ENCODE results near the gene HLA-F. TPM values are rescaled to one million over a fixed set of nuclear protein-coding genes. Genes with fewer than 3 reads are reported as not detected.
A peak's percentile ranks its signal among the peaks of the same experiment; 100 is the strongest.

The HLA-F gene
- total and polyA plus RNA-seq, 7 experiments from 2014 or later: 348 to 678 (median 511) TPM

GRCh38 chr6:29727637-29728036, 4.4 kb downstream of the HLA-F start:
- peak overlapping the region; percentile 20 for H3K27ac ChIP-seq (ENCODE audit: low read depth, low read length)
- Mint-ChIP-seq H3K27me3 (no peaks in the 10 kb centered on the region), H3K4me1 (peaks cover 48 to 85% (median 70%) of the 10 kb centered on the region in 7 donors), H3K36me3 (peaks cover 0 to 45% (median 43%) of the 10 kb centered on the region in 5 donors), H3K9me3 (peaks cover 0 to 2% (median 0%) of the 10 kb centered on the region in 11 donors), H3K27ac (peak overlapping the region; percentile 10 to 93 (median 75)), H3K4me3 (peak overlapping the region in 8 of 10 donors; percentile 35 to 97 (median 95))
- H3K9me3 ChIP-seq (ENCODE audit: control insufficient read depth in 2 of 3, low read length in 3 of 3): no peaks in the 10 kb centered on the region
- DNase-seq (no peak), ATAC-seq (no peak)
- ChIA-PET CTCF (interaction anchor here (1.0 to 1.6 kb wide), 8 partner anchors 10 to 78 kb away, joined by 3 to 12 read pairs (median 4); no protein-coding TSS in a partner anchor), POLR2A (interaction anchor here (0.7 to 4.2 kb wide), 11 partner anchors 9 to 194 kb away, joined by 3 to 39 read pairs (median 5); no protein-coding TSS in a partner anchor)
- peaks cover 37 to 46% of the 10 kb centered on the region in 2 donors for H3K4me1 ChIP-seq (ENCODE audit: control insufficient read depth in 2 of 2, insufficient read depth in 2 of 2, low read length in 2 of 2)
- no peaks in the 10 kb centered on the region for H3K27me3 ChIP-seq (ENCODE audit: control insufficient read depth in 2 of 2, insufficient read depth in 2 of 2, low read length in 2 of 2)
- intact Hi-C loops (cut with micrococcal nuclease): no loop called here
- H3K4me3 ChIP-seq (ENCODE audit: low read length): no peak overlapping the region
- H3K36me3 ChIP-seq (ENCODE audit: control insufficient read depth in 2 of 3, insufficient read depth in 3 of 3, low read length in 3 of 3): peaks cover 31 to 43% (median 41%) of the 10 kb centered on the region in 3 experiments

- Histone ChIP-seq H3K4me3 (ENCODE audit: low read length) (no peak overlapping the region), H3K27me3 (ENCODE audit: control insufficient read depth in 2 of 2, insufficient read depth in 2 of 2, low read length in 2 of 2) (no peaks in the 10 kb centered on the region), H3K36me3 (ENCODE audit: control insufficient read depth in 2 of 3, insufficient read depth in 3 of 3, low read length in 3 of 3) (peaks cover 31 to 41% (median 41%) of the 10 kb centered on the region in 3 experiments), H3K27ac (ENCODE audit: low read depth, low read length) (peak overlapping the region; percentile 16), H3K9me3 (ENCODE audit: control insufficient read depth in 2 of 3, low read length in 3 of 3) (no peaks in the 10 kb centered on the region), H3K4me1 (ENCODE audit: control insufficient read depth in 2 of 2, insufficient read depth in 2 of 2, low read length in 2 of 2) (peaks cover 37 to 46% of the 10 kb centered on the region in 2 donors)
- CTCF ChIA-PET: interaction anchor here (1.1 to 1.6 kb wide), 6 partner anchors 9 to 79 kb away, joined by 3 to 12 read pairs (median 4); no protein-coding TSS in a partner anchor
- intact Hi-C loops (cut with micrococcal nuclease): no loop called here
- H3K4me1 Mint-ChIP-seq: peaks cover 48 to 85% (median 69%) of the 10 kb centered on the region in 7 donors
- ATAC-seq: no peak
- no peaks in the 10 kb centered on the region for H3K27me3 Mint-ChIP-seq
- peaks cover 0 to 2% (median 0%) of the 10 kb centered on the region in 11 donors for H3K9me3 Mint-ChIP-seq
- peak overlapping the region in 8 of 9 donors; percentile 28 to 93 (median 72) for H3K27ac Mint-ChIP-seq
- peaks cover 0 to 48% (median 39%) of the 10 kb centered on the region in 5 donors for H3K36me3 Mint-ChIP-seq
- POLR2A ChIA-PET: interaction anchor here (0.7 to 4.2 kb wide), 10 partner anchors 8 to 193 kb away, joined by 3 to 39 read pairs (median 6); no protein-coding TSS in a partner anchor
- H3K4me3 Mint-ChIP-seq: peak overlapping the region in 7 of 10 donors; percentile 7 to 95 (median 41)
- no peak for DNase-seq
Observed at GRCh38 chr6:29728173-29728874, 5.1 kb downstream of the HLA-F start.

GRCh38 chr6:29728875-29729270, 5.6 kb downstream of the HLA-F start:
- DNase-seq (no peak), ATAC-seq (no peak)
- POLR2A ChIA-PET: interaction anchor here (1.5 kb wide), 1 partner anchor 12 kb away, joined by 9 read pairs; no protein-coding TSS in a partner anchor
- H3K27ac Mint-ChIP-seq: peak overlapping the region in 8 of 9 donors; percentile 9 to 93 (median 72)
- H3K27me3 Mint-ChIP-seq: no peaks in the 10 kb centered on the region
- CTCF ChIA-PET: no interaction called here
- H3K9me3 ChIP-seq (ENCODE audit: control insufficient read depth in 2 of 3, low read length in 3 of 3): no peaks in the 10 kb centered on the region
- H3K4me3 Mint-ChIP-seq: peak overlapping the region in 3 of 10 donors; percentile 25 to 95 (median 37)
- H3K4me1 Mint-ChIP-seq: peaks cover 48 to 86% (median 72%) of the 10 kb centered on the region in 7 donors
- H3K36me3 Mint-ChIP-seq: peaks cover 0 to 47% (median 38%) of the 10 kb centered on the region in 5 donors
- peak overlapping the region; percentile 16 for H3K27ac ChIP-seq (ENCODE audit: low read depth, low read length)
- peaks cover 0 to 2% (median 0%) of the 10 kb centered on the region in 11 donors for H3K9me3 Mint-ChIP-seq
- peaks cover 37 to 46% of the 10 kb centered on the region in 2 donors for H3K4me1 ChIP-seq (ENCODE audit: control insufficient read depth in 2 of 2, insufficient read depth in 2 of 2, low read length in 2 of 2)
- peaks cover 31 to 41% (median 36%) of the 10 kb centered on the region in 3 experiments for H3K36me3 ChIP-seq (ENCODE audit: control insufficient read depth in 2 of 3, insufficient read depth in 3 of 3, low read length in 3 of 3)
- intact Hi-C loops (cut with micrococcal nuclease): no loop called here
- no peak overlapping the region for H3K4me3 ChIP-seq (ENCODE audit: low read length)
- H3K27me3 ChIP-seq (ENCODE audit: control insufficient read depth in 2 of 2, insufficient read depth in 2 of 2, low read length in 2 of 2): no peaks in the 10 kb centered on the region

GRCh38 chr6:29729774-29730328, 6.6 kb downstream of the HLA-F start:
- DNase-seq (no peak), ATAC-seq (no peak)
- Histone ChIP-seq H3K36me3 (ENCODE audit: control insufficient read depth in 2 of 3, insufficient read depth in 3 of 3, low read length in 3 of 3) (peaks cover 23 to 33% (median 26%) of the 10 kb centered on the region in 3 experiments), H3K9me3 (ENCODE audit: control insufficient read depth in 2 of 3, low read length in 3 of 3) (no peaks in the 10 kb centered on the region), H3K4me1 (ENCODE audit: control insufficient read depth in 2 of 2, insufficient read depth in 2 of 2, low read length in 2 of 2) (peaks cover 32 to 41% of the 10 kb centered on the region in 2 donors), H3K27ac (ENCODE audit: low read depth, low read length) (no peak overlapping the region), H3K27me3 (ENCODE audit: control insufficient read depth in 2 of 2, insufficient read depth in 2 of 2, low read length in 2 of 2) (no peaks in the 10 kb centered on the region), H3K4me3 (ENCODE audit: low read length) (no peak overlapping the region)
- H3K9me3 Mint-ChIP-seq: peaks cover 0 to 2% (median 0%) of the 10 kb centered on the region in 11 donors
- H3K27me3 Mint-ChIP-seq: no peaks in the 10 kb centered on the region
- ChIA-PET CTCF (interaction anchor here (0.6 kb wide), 1 partner anchor 88 kb away, joined by 3 read pairs; no protein-coding TSS in a partner anchor), POLR2A (interaction anchor here (4.8 to 5.3 kb wide), 2 partner anchors 20 to 21 kb away, joined by 26 to 33 read pairs; no protein-coding TSS in a partner anchor)
- H3K4me3 Mint-ChIP-seq: no peak overlapping the region
- H3K27ac Mint-ChIP-seq: peak overlapping the region in 7 of 9 donors; percentile 13 to 89 (median 68)
- intact Hi-C loops (cut with micrococcal nuclease): no loop called here
- peaks cover 51 to 89% (median 74%) of the 10 kb centered on the region in 7 donors for H3K4me1 Mint-ChIP-seq
- peaks cover 0 to 37% (median 29%) of the 10 kb centered on the region in 5 donors for H3K36me3 Mint-ChIP-seq

- peak overlapping the region; percentile 13 to 89 (median 68) for H3K27ac Mint-ChIP-seq
- H3K27me3 Mint-ChIP-seq: no peaks in the 10 kb centered on the region
- H3K4me1 Mint-ChIP-seq: peaks cover 48 to 86% (median 68%) of the 10 kb centered on the region in 7 donors
- H3K27me3 ChIP-seq (ENCODE audit: control insufficient read depth in 2 of 2, insufficient read depth in 2 of 2, low read length in 2 of 2): no peaks in the 10 kb centered on the region
- CTCF ChIA-PET: interaction anchor here (0.6 to 1.1 kb wide), 2 partner anchors 89 to 104 kb away, joined by 3 to 4 read pairs; no protein-coding TSS in a partner anchor
- peaks cover 0 to 32% (median 23%) of the 10 kb centered on the region in 5 donors for H3K36me3 Mint-ChIP-seq
- peak overlapping the region in 1 of 10 donors; percentile 45 for H3K4me3 Mint-ChIP-seq
- H3K27ac ChIP-seq (ENCODE audit: low read depth, low read length): peak overlapping the region; percentile 44
- H3K9me3 ChIP-seq (ENCODE audit: control insufficient read depth in 2 of 3, low read length in 3 of 3): no peaks in the 10 kb centered on the region
- POLR2A ChIA-PET: interaction anchor here (4.8 to 5.3 kb wide), 2 partner anchors 19 to 22 kb away, joined by 26 to 33 read pairs; no protein-coding TSS in a partner anchor
- no peak overlapping the region for H3K4me3 ChIP-seq (ENCODE audit: low read length)
- peak; percentile 30 for ATAC-seq
- H3K4me1 ChIP-seq (ENCODE audit: control insufficient read depth in 2 of 2, insufficient read depth in 2 of 2, low read length in 2 of 2): peaks cover 24 to 33% of the 10 kb centered on the region in 2 donors
- DNase-seq: no peak
- intact Hi-C loops (cut with micrococcal nuclease): no loop called here
- H3K9me3 Mint-ChIP-seq: peaks cover 0 to 2% (median 0%) of the 10 kb centered on the region in 11 donors
- H3K36me3 ChIP-seq (ENCODE audit: control insufficient read depth in 2 of 3, insufficient read depth in 3 of 3, low read length in 3 of 3): peaks cover 17 to 25% (median 18%) of the 10 kb centered on the region in 3 experiments
Observed at GRCh38 chr6:29730575-29731126, 7.4 kb downstream of the HLA-F start.

- H3K27ac ChIP-seq (ENCODE audit: low read depth, low read length): peak overlapping the region; percentile 44
- peaks cover 12 to 19% (median 17%) of the 10 kb centered on the region in 3 experiments for H3K36me3 ChIP-seq (ENCODE audit: control insufficient read depth in 2 of 3, insufficient read depth in 3 of 3, low read length in 3 of 3)
- Mint-ChIP-seq H3K4me3 (no peak overlapping the region), H3K36me3 (peaks cover 0 to 30% (median 17%) of the 10 kb centered on the region in 5 donors), H3K4me1 (peaks cover 43 to 85% (median 65%) of the 10 kb centered on the region in 7 donors), H3K9me3 (peaks cover 0 to 7% (median 0%) of the 10 kb centered on the region in 11 donors), H3K27ac (peak overlapping the region in 7 of 9 donors; percentile 4 to 89 (median 62)), H3K27me3 (no peaks in the 10 kb centered on the region)
- H3K9me3 ChIP-seq (ENCODE audit: control insufficient read depth in 2 of 3, low read length in 3 of 3): no peaks in the 10 kb centered on the region
- POLR2A ChIA-PET: interaction anchor here (1.3 to 5.3 kb wide), 4 partner anchors 9 to 22 kb away, joined by 4 to 33 read pairs (median 16); partner anchors contain the start of gene HLA-F
- CTCF ChIA-PET: interaction anchor here (0.7 to 1.2 kb wide), 3 partner anchors 28 to 1697 kb away, joined by 3 to 4 read pairs (median 3); no protein-coding TSS in a partner anchor
- H3K27me3 ChIP-seq (ENCODE audit: control insufficient read depth in 2 of 2, insufficient read depth in 2 of 2, low read length in 2 of 2): no peaks in the 10 kb centered on the region
- H3K4me1 ChIP-seq (ENCODE audit: control insufficient read depth in 2 of 2, insufficient read depth in 2 of 2, low read length in 2 of 2): peaks cover 18 to 27% of the 10 kb centered on the region in 2 donors
- no peak overlapping the region for H3K4me3 ChIP-seq (ENCODE audit: low read length)
- intact Hi-C loops (cut with micrococcal nuclease): no loop called here
- DNase-seq (no peak), ATAC-seq (no peak)
Observed at GRCh38 chr6:29731281-29731680, 8.0 kb downstream of the HLA-F start.
